ENCODE measurements around the gene NFIA.

The NFIA gene

GRCh38 chr1:61297887-61298286, 215.5 kb downstream of the NFIA start:
- H3K27me3 ChIP-seq (replicated peaks; ENCODE audit: insufficient read depth, low read length): no peaks in the 10 kb centered on the region
- no peaks in the 10 kb centered on the region for H3K79me2 ChIP-seq (ENCODE audit: low read length)
- 0 out of 2 replicates have a peak, but pooled peaks cover 4% of the 10 kb centered on the region for H3K4me1 ChIP-seq (ENCODE audit: low read length)
- no peaks in the 10 kb centered on the region for H3K36me3 ChIP-seq (replicated peaks; ENCODE audit: insufficient read depth, low read length)
- H2AFZ ChIP-seq (ENCODE audit: low read length): no peak overlapping the region
- H3K27ac ChIP-seq (ENCODE audit: low read length): no peak overlapping the region
- no peaks in the 10 kb centered on the region for H3F3A ChIP-seq (ENCODE audit: insufficient read depth, low read length)
- no peak for DNase-seq
- H3K4me2 ChIP-seq (ENCODE audit: low read depth, low read length): no peak overlapping the region
- no peaks in the 10 kb centered on the region for H4K20me1 ChIP-seq (ENCODE audit: insufficient read depth, low read length)
- no peak overlapping the region for H3K9ac ChIP-seq (ENCODE audit: low read length)
- no peaks in the 10 kb centered on the region for H3K9me2 ChIP-seq (replicated peaks; ENCODE audit: insufficient read depth, low read length)
- no peaks in the 10 kb centered on the region for H3K9me3 ChIP-seq (replicated peaks; ENCODE audit: insufficient read depth, low read length)
- TF ChIP-seq, protein P1, sequence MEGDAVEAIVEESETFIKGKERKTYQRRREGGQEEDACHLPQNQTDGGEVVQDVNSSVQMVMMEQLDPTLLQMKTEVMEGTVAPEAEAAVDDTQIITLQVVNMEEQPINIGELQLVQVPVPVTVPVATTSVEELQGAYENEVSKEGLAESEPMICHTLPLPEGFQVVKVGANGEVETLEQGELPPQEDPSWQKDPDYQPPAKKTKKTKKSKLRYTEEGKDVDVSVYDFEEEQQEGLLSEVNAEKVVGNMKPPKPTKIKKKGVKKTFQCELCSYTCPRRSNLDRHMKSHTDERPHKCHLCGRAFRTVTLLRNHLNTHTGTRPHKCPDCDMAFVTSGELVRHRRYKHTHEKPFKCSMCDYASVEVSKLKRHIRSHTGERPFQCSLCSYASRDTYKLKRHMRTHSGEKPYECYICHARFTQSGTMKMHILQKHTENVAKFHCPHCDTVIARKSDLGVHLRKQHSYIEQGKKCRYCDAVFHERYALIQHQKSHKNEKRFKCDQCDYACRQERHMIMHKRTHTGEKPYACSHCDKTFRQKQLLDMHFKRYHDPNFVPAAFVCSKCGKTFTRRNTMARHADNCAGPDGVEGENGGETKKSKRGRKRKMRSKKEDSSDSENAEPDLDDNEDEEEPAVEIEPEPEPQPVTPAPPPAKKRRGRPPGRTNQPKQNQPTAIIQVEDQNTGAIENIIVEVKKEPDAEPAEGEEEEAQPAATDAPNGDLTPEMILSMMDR (IDR thresholded peaks at IDR 0.05; ENCODE audit: low read length): no peak
- TF ChIP-seq EZH2phosphoT487 (IDR thresholded peaks at IDR 0.05; ENCODE audit: low read length) (no peak), EZH2 (optimal IDR thresholded peaks at IDR 0.05; ENCODE audit: low read depth, low read length) (no peak)
- no peak overlapping the region for H3K4me3 ChIP-seq (ENCODE audit: low read length)

- Histone ChIP-seq H3K4me2 (ENCODE audit: low read depth, low read length) (no peak overlapping the region), H3K27ac (ENCODE audit: low read length) (no peak overlapping the region), H3K36me3 (replicated peaks; ENCODE audit: insufficient read depth, low read length) (no peaks in the 10 kb centered on the region), H3K9ac (ENCODE audit: low read length) (no peak overlapping the region), H3K79me2 (ENCODE audit: low read length) (no peaks in the 10 kb centered on the region), H3K9me3 (replicated peaks; ENCODE audit: insufficient read depth, low read length) (no peaks in the 10 kb centered on the region), H2AFZ (ENCODE audit: low read length) (no peak overlapping the region), H3K4me3 (ENCODE audit: low read length) (no peak overlapping the region), H3F3A (ENCODE audit: insufficient read depth, low read length) (no peaks in the 10 kb centered on the region), H3K27me3 (replicated peaks; ENCODE audit: insufficient read depth, low read length) (no peaks in the 10 kb centered on the region), H3K4me1 (ENCODE audit: low read length) (0 out of 2 replicates have a peak, but pooled peaks cover 4% of the 10 kb centered on the region), H3K9me2 (replicated peaks; ENCODE audit: insufficient read depth, low read length) (no peaks in the 10 kb centered on the region), H4K20me1 (ENCODE audit: insufficient read depth, low read length) (no peaks in the 10 kb centered on the region)
- TF ChIP-seq EZH2phosphoT487 (IDR thresholded peaks at IDR 0.05; ENCODE audit: low read length): no peak
- no peak for TF ChIP-seq EZH2 (optimal IDR thresholded peaks at IDR 0.05; ENCODE audit: low read depth, low read length)
- TF ChIP-seq, protein P1 (IDR thresholded peaks at IDR 0.05; ENCODE audit: low read length): no peak
- no peak for DNase-seq
Measured at GRCh38 chr1:61299463-61299862, 217.1 kb downstream of the NFIA start.

GRCh38 chr1:61300899-61301298, 218.5 kb downstream of the NFIA start:
- Histone ChIP-seq H3K79me2 (ENCODE audit: low read length) (no peaks in the 10 kb centered on the region), H3K4me2 (ENCODE audit: low read depth, low read length) (no peak overlapping the region), H3K9ac (ENCODE audit: low read length) (no peak overlapping the region), H3K9me3 (replicated peaks; ENCODE audit: insufficient read depth, low read length) (no peaks in the 10 kb centered on the region), H2AFZ (ENCODE audit: low read length) (no peak overlapping the region), H4K20me1 (ENCODE audit: insufficient read depth, low read length) (no peaks in the 10 kb centered on the region), H3K36me3 (replicated peaks; ENCODE audit: insufficient read depth, low read length) (no peaks in the 10 kb centered on the region), H3K27ac (ENCODE audit: low read length) (no peak overlapping the region), H3K4me3 (ENCODE audit: low read length) (no peak overlapping the region), H3K9me2 (replicated peaks; ENCODE audit: insufficient read depth, low read length) (no peaks in the 10 kb centered on the region), H3K4me1 (ENCODE audit: low read length) (0 out of 2 replicates have a peak, but pooled peaks cover 4% of the 10 kb centered on the region), H3K27me3 (replicated peaks; ENCODE audit: insufficient read depth, low read length) (no peaks in the 10 kb centered on the region), H3F3A (ENCODE audit: insufficient read depth, low read length) (no peaks in the 10 kb centered on the region)
- TF ChIP-seq, protein P1 (IDR thresholded peaks at IDR 0.05; ENCODE audit: low read length): no peak
- no peak for TF ChIP-seq EZH2 (optimal IDR thresholded peaks at IDR 0.05; ENCODE audit: low read depth, low read length)
- TF ChIP-seq EZH2phosphoT487 (IDR thresholded peaks at IDR 0.05; ENCODE audit: low read length): no peak
- DNase-seq: no peak
